ENCODE measurements around the gene SDK1.

GRCh38 chr7:4221043-4221442 lies 920.0 kb downstream of the SDK1 start:
- TF ChIP-seq, protein P1, sequence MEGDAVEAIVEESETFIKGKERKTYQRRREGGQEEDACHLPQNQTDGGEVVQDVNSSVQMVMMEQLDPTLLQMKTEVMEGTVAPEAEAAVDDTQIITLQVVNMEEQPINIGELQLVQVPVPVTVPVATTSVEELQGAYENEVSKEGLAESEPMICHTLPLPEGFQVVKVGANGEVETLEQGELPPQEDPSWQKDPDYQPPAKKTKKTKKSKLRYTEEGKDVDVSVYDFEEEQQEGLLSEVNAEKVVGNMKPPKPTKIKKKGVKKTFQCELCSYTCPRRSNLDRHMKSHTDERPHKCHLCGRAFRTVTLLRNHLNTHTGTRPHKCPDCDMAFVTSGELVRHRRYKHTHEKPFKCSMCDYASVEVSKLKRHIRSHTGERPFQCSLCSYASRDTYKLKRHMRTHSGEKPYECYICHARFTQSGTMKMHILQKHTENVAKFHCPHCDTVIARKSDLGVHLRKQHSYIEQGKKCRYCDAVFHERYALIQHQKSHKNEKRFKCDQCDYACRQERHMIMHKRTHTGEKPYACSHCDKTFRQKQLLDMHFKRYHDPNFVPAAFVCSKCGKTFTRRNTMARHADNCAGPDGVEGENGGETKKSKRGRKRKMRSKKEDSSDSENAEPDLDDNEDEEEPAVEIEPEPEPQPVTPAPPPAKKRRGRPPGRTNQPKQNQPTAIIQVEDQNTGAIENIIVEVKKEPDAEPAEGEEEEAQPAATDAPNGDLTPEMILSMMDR (IDR thresholded peaks at IDR 0.05; ENCODE audit: low read depth, low read length): no peak
- no peak for TF ChIP-seq POLR2A (IDR thresholded peaks at IDR 0.05; ENCODE audit: extremely low read depth, insufficient read length)

Data from NB4 (cell line).